ENCODE results near the gene MYO9A. TPM values are rescaled to one million over a fixed set of nuclear protein-coding genes. Genes with fewer than 3 reads are reported as not detected.
A peak's percentile ranks its signal among the peaks of the same experiment; 100 is the strongest.

Gene MYO9A
- total RNA-seq, 1 donor, result 55.9 TPM

DNA sequence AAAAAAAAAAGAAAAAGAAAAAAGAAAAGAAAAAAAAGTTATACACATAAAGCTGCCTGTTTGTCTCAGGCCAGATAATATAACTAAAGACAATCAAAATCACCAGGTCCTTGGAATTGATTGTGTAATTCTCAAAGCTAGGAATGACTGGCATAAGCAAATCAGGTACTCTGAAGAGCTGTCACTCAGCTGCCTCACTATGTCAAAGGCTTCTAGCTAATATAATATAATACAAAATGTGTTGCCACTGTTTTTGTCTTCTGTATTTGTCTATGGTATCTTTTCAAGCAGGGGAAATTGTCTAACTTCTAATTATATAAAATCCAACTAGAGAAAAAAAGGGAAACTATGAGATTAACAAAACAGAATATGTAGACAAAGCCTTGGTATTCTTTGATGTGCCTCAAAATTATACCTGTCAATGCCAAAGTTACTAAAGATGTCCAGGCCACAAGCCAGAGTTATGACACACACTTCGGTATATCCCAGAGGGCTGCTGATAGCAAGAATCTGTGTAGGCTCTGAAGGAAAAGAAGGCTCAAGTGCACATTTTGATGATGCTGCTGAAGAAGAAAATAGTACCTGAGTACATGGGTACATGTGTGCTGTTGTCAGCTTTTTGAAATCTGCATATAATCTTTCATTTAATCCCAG is 344.6 kb downstream of the MYO9A start:
- no peak for TF ChIP-seq CTCF (IDR thresholded peaks at IDR 0.05; ENCODE audit: insufficient read depth, low read length)
- DNase-seq (ENCODE audit: low read depth), result peak; percentile 30
- no peak overlapping the region for H3K4me3 ChIP-seq (ENCODE audit: low read depth, low read length)

Small RNAs within 50 kb of the gene (small RNA-seq; reads per million reads assigned to genes)
- gene RNA5SP399 (not detected), gene RNU2-65P (not detected)

Other genes with a start within 250 kb of the MYO9A start
- gene SENP8, start 253 bp upstream of the MYO9A start, total RNA-seq (ENCODE audit: low replicate concordance), result 0.98 and 3.8 TPM in 2 replicates
- gene GRAMD2A, start 79.6 kb upstream of the MYO9A start, total RNA-seq (ENCODE audit: low replicate concordance), result 0.33 and 0.63 TPM in 2 replicates
- 1,143 and 1,845 TPM in 2 replicates for gene PKM, start 113.0 kb upstream of the MYO9A start, total RNA-seq (ENCODE audit: low replicate concordance)
- 28.7 and 41.7 TPM in 2 replicates for gene PARP6, start 154.4 kb upstream of the MYO9A start, total RNA-seq (ENCODE audit: low replicate concordance)
- 0.18 and 1.6 TPM in 2 replicates for gene CELF6, start 202.0 kb upstream of the MYO9A start, total RNA-seq (ENCODE audit: low replicate concordance)